WTC11 (cell line): ENCODE measurements around the gene GALNT13. TPM values are rescaled to one million over a fixed set of nuclear protein-coding genes. Genes with fewer than 3 reads are reported as not detected.

Experiments used
- ATAC-seq: fragments of 200-7000 bp; cut with Tn5 transposase; 2 replicates; pipeline ENCODE4 v1.10.0; 2021; ENCODE audit warnings: mild to moderate bottlenecking, moderate library complexity
- CTCF ChIA-PET: fragments of 300-600 bp; sonication (Branson Sonifier 250); formaldehyde crosslinking; loops from one replicate; lab custom pipeline; 2021; ENCODE audit warnings: antibody characterized with exemption; lab: Charles Lee
- POLR2A ChIA-PET: fragments of 350-600 bp; sonication (Branson Sonifier 250); formaldehyde crosslinking; loops from one replicate; lab custom pipeline; 2021; ENCODE audit warnings: antibody characterized with exemption; lab: Charles Lee
- DNase-seq: peaks from one replicate; pipeline ENCODE4 v3.0.0; 2021; ENCODE audit warnings: low spot score
- H3K27ac Mint-ChIP-seq: 2 replicates; pipeline ENCODE4 v1.8.0; 2021; ENCODE audit warnings: mixed read lengths
- H3K27me3 Mint-ChIP-seq: 2 replicates; pipeline ENCODE4 v1.8.0; 2021; ENCODE audit warnings: low read depth, mild to moderate bottlenecking, moderate library complexity, mixed read lengths
- H3K36me3 Mint-ChIP-seq: 2 replicates; pipeline ENCODE4 v1.8.0; 2021; ENCODE audit warnings: mixed read lengths
- H3K4me1 Mint-ChIP-seq: 2 replicates; pipeline ENCODE4 v1.8.0; 2022; ENCODE audit warnings: mixed read lengths
- H3K4me3 Mint-ChIP-seq: 2 replicates; pipeline ENCODE4 v1.8.0; 2021; ENCODE audit warnings: mild to moderate bottlenecking, moderate library complexity, mixed read lengths
- H3K9me3 Mint-ChIP-seq: 2 replicates; pipeline ENCODE4 v1.8.0; 2021; ENCODE audit warnings: mixed read lengths
- ATF3 ChIP-seq: sonication (generic); formaldehyde crosslinking; conservative IDR thresholded peaks from 2 replicates; pipeline ENCODE4 v1.8.1; 2022; ENCODE audit warnings: mild to moderate bottlenecking, missing genetic modification reagents
- CDX4 ChIP-seq: fragments of 250-450 bp; sonication (Bioruptor Pico); IDR thresholded peaks from 2 replicates; pipeline ENCODE4 v1.9.0; 2021; ENCODE audit warnings: moderate library complexity, mild to moderate bottlenecking, inconsistent platforms, borderline replicate concordance
- EMX1 ChIP-seq: fragments of 250-450 bp; sonication (Bioruptor Pico); IDR thresholded peaks from 2 replicates; pipeline ENCODE4 v1.8.0; 2021; ENCODE audit warnings: mild to moderate bottlenecking
- ESRRA ChIP-seq: sonication (generic); formaldehyde crosslinking; IDR thresholded peaks from 2 replicates; pipeline ENCODE4 v1.8.1; 2022; ENCODE audit warnings: mild to moderate bottlenecking, missing genetic modification reagents, borderline replicate concordance
- FOXJ3 ChIP-seq: sonication (generic); formaldehyde crosslinking; IDR thresholded peaks from 2 replicates; pipeline ENCODE4 v1.9.0; 2021; ENCODE audit warnings: missing genetic modification reagents, mild to moderate bottlenecking, borderline replicate concordance
- FOXP4 ChIP-seq: sonication (generic); formaldehyde crosslinking; IDR thresholded peaks from 2 replicates; pipeline ENCODE4 v1.8.0; 2022; ENCODE audit warnings: mild to moderate bottlenecking, missing genetic modification reagents
- MAX ChIP-seq: sonication (generic); formaldehyde crosslinking; IDR thresholded peaks from 2 replicates; pipeline ENCODE4 v1.8.0; 2022; ENCODE audit warnings: mild to moderate bottlenecking, missing genetic modification reagents
- MLX ChIP-seq: sonication (generic); formaldehyde crosslinking; IDR thresholded peaks from 2 replicates; pipeline ENCODE4 v1.8.1; 2023; ENCODE audit warnings: mild to moderate bottlenecking, missing genetic modification reagents, moderate library complexity
- NFE2L1 ChIP-seq: sonication (generic); formaldehyde crosslinking; IDR thresholded peaks from 2 replicates; pipeline ENCODE4 v1.8.1; 2023; ENCODE audit warnings: missing genetic modification reagents
- NR1H2 ChIP-seq: sonication (generic); formaldehyde crosslinking; IDR thresholded peaks from 2 replicates; pipeline ENCODE4 v1.9.0; 2021; ENCODE audit warnings: mild to moderate bottlenecking, moderate library complexity, missing genetic modification reagents
- NR2C2 ChIP-seq: sonication (generic); formaldehyde crosslinking; IDR thresholded peaks from 2 replicates; pipeline ENCODE4 v1.8.0; 2022; ENCODE audit warnings: mild to moderate bottlenecking, missing genetic modification reagents
- NR3C1 ChIP-seq: sonication (generic); formaldehyde crosslinking; conservative IDR thresholded peaks from 2 replicates; pipeline ENCODE4 v1.8.1; 2023; ENCODE audit warnings: low read depth, mild to moderate bottlenecking, missing genetic modification reagents
- OVOL2 ChIP-seq: fragments of 250-450 bp; sonication (Bioruptor Pico); IDR thresholded peaks from 2 replicates; pipeline ENCODE4 v1.9.0; 2021; ENCODE audit warnings: mild to moderate bottlenecking, borderline replicate concordance
- PRRX2 ChIP-seq: fragments of 250-450 bp; sonication (Bioruptor Pico); IDR thresholded peaks from 2 replicates; pipeline ENCODE4 v1.8.0; 2021; ENCODE audit warnings: mild to moderate bottlenecking
- RELA ChIP-seq: sonication (generic); formaldehyde crosslinking; IDR thresholded peaks from 2 replicates; pipeline ENCODE4 v1.8.1; 2022; ENCODE audit warnings: missing genetic modification reagents, mild to moderate bottlenecking, borderline replicate concordance
- SMAD4 ChIP-seq: sonication (generic); formaldehyde crosslinking; IDR thresholded peaks from 2 replicates; pipeline ENCODE4 v1.8.0; 2022; ENCODE audit warnings: mild to moderate bottlenecking, missing genetic modification reagents
- STAT6 ChIP-seq: sonication (generic); formaldehyde crosslinking; conservative IDR thresholded peaks from 2 replicates; pipeline ENCODE4 v1.8.1; 2023; ENCODE audit warnings: mild to moderate bottlenecking, low read depth, missing genetic modification reagents, moderate library complexity
- ZNF219 ChIP-seq: sonication (generic); formaldehyde crosslinking; IDR thresholded peaks from 2 replicates; pipeline ENCODE4 v1.8.0; 2023; ENCODE audit warnings: missing genetic modification reagents, mild to moderate bottlenecking, borderline replicate concordance
- ZNF416 ChIP-seq: fragments of 250-450 bp; sonication (Bioruptor Pico); IDR thresholded peaks from 2 replicates; pipeline ENCODE4 v1.9.0; 2021; ENCODE audit warnings: mild to moderate bottlenecking, inconsistent platforms
- ZNF423 ChIP-seq: fragments of 250-450 bp; sonication (Bioruptor Pico); IDR thresholded peaks from 2 replicates; pipeline ENCODE4 v2.1.2; 2022; ENCODE audit warnings: mild to moderate bottlenecking, moderate library complexity
- total RNA-seq: library from RNA; stranded (reverse); gene quantifications from 3 replicates; pipeline ENCODE4 v1.2.3, GENCODE V29; 2021
- TF ChIP-seq, protein P1 (sequence below): sonication (generic); formaldehyde crosslinking; IDR thresholded peaks from 2 replicates; pipeline ENCODE4 v1.8.1; 2022; ENCODE audit warnings: low read depth, mild to moderate bottlenecking, moderate library complexity, missing genetic modification reagents, borderline replicate concordance
- TF ChIP-seq, protein P2 (sequence below): sonication (generic); formaldehyde crosslinking; IDR thresholded peaks from 2 replicates; pipeline ENCODE4 v1.8.1; 2022; ENCODE audit warnings: mild to moderate bottlenecking, missing genetic modification reagents, moderate library complexity, borderline replicate concordance
- TF ChIP-seq, protein P3 (sequence below): fragments of 250-450 bp; sonication (Bioruptor Pico); IDR thresholded peaks from 2 replicates; pipeline ENCODE4 v1.9.0; 2021; ENCODE audit warnings: mild to moderate bottlenecking
- TF ChIP-seq, protein P4 (sequence below): sonication (generic); formaldehyde crosslinking; IDR thresholded peaks from 2 replicates; pipeline ENCODE4 v1.8.0; 2022; ENCODE audit warnings: mild to moderate bottlenecking, missing genetic modification reagents
- TF ChIP-seq, protein P5 (sequence below): sonication (generic); formaldehyde crosslinking; IDR thresholded peaks from 2 replicates; pipeline ENCODE4 v1.8.0; 2023; ENCODE audit warnings: missing genetic modification reagents

The GALNT13 gene
- total RNA-seq, 1 experiment from 2014 or later: 9.9 TPM

DNA sequence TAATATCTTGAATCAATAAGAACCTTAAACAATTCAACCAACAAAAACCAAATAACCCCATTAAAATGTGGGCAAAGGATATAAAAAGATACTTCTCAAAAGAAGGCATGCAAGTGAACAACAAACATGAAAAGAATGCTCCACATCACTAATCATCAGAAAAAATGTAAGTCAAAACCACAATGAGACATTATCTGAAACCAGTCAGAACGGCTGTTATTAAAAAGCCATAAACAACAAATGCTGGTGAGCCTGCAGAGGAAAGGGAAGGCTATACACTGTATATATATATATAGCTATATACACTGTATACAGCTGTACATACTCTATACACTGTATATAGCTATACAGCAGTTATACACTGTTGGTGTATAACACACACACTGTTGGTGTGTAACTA, 47.8 kb upstream of the GALNT13 start:
- H3K36me3 Mint-ChIP-seq: peaks cover 16% of the 10 kb centered on the region
- no peaks in the 10 kb centered on the region for H3K4me1 Mint-ChIP-seq
- no peak for DNase-seq
- ChIA-PET CTCF (no interaction called here), POLR2A (no interaction called here)
- ATAC-seq: no peak
- no peaks in the 10 kb centered on the region for H3K27me3 Mint-ChIP-seq
- no peak overlapping the region for H3K4me3 Mint-ChIP-seq
- peaks cover 23% of the 10 kb centered on the region for H3K9me3 Mint-ChIP-seq
- TF ChIP-seq OVOL2 (no peak), MLX (CRISPR knock-in tag) (no peak), EMX1 (no peak), FOXJ3 (CRISPR knock-in tag) (no peak), ZNF416 (no peak), PRRX2 (no peak), NR2C2 (CRISPR knock-in tag) (no peak), CDX4 (no peak), NR1H2 (CRISPR knock-in tag) (no peak), FOXP4 (CRISPR knock-in tag) (no peak), ATF3 (CRISPR knock-in tag) (no peak), RELA (no peak), ESRRA (CRISPR knock-in tag) (no peak), SMAD4 (no peak)
- TF ChIP-seq, protein P1, sequence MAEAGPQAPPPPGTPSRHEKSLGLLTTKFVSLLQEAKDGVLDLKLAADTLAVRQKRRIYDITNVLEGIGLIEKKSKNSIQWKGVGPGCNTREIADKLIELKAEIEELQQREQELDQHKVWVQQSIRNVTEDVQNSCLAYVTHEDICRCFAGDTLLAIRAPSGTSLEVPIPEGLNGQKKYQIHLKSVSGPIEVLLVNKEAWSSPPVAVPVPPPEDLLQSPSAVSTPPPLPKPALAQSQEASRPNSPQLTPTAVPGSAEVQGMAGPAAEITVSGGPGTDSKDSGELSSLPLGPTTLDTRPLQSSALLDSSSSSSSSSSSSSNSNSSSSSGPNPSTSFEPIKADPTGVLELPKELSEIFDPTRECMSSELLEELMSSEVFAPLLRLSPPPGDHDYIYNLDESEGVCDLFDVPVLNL (CRISPR knock-in tag): no peak
- TF ChIP-seq, protein P2, sequence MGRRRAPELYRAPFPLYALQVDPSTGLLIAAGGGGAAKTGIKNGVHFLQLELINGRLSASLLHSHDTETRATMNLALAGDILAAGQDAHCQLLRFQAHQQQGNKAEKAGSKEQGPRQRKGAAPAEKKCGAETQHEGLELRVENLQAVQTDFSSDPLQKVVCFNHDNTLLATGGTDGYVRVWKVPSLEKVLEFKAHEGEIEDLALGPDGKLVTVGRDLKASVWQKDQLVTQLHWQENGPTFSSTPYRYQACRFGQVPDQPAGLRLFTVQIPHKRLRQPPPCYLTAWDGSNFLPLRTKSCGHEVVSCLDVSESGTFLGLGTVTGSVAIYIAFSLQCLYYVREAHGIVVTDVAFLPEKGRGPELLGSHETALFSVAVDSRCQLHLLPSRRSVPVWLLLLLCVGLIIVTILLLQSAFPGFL (CRISPR knock-in tag): no peak
- TF ChIP-seq, protein P3, sequence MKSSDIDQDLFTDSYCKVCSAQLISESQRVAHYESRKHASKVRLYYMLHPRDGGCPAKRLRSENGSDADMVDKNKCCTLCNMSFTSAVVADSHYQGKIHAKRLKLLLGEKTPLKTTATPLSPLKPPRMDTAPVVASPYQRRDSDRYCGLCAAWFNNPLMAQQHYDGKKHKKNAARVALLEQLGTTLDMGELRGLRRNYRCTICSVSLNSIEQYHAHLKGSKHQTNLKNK (CRISPR knock-in tag): no peak
- TF ChIP-seq, protein P4, sequence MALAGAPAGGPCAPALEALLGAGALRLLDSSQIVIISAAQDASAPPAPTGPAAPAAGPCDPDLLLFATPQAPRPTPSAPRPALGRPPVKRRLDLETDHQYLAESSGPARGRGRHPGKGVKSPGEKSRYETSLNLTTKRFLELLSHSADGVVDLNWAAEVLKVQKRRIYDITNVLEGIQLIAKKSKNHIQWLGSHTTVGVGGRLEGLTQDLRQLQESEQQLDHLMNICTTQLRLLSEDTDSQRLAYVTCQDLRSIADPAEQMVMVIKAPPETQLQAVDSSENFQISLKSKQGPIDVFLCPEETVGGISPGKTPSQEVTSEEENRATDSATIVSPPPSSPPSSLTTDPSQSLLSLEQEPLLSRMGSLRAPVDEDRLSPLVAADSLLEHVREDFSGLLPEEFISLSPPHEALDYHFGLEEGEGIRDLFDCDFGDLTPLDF (CRISPR knock-in tag): no peak
- TF ChIP-seq, all 79 proteins: peak for 0
- H3K27ac Mint-ChIP-seq: no peak overlapping the region

- ATAC-seq (no peak), DNase-seq (no peak)
- Mint-ChIP-seq H3K9me3 (peaks cover 33% of the 10 kb centered on the region), H3K4me1 (no peaks in the 10 kb centered on the region), H3K36me3 (peaks cover 25% of the 10 kb centered on the region), H3K4me3 (no peak overlapping the region), H3K27ac (no peak overlapping the region), H3K27me3 (no peaks in the 10 kb centered on the region)
- ChIA-PET CTCF (no interaction called here), POLR2A (no interaction called here)
- TF ChIP-seq NR3C1 (no peak), ZNF423 (no peak), NFE2L1 (CRISPR knock-in tag) (no peak), STAT6 (CRISPR knock-in tag) (no peak), MLX (CRISPR knock-in tag) (no peak), ZNF219 (CRISPR knock-in tag) (no peak), MAX (CRISPR knock-in tag) (no peak)
- TF ChIP-seq, protein P5, sequence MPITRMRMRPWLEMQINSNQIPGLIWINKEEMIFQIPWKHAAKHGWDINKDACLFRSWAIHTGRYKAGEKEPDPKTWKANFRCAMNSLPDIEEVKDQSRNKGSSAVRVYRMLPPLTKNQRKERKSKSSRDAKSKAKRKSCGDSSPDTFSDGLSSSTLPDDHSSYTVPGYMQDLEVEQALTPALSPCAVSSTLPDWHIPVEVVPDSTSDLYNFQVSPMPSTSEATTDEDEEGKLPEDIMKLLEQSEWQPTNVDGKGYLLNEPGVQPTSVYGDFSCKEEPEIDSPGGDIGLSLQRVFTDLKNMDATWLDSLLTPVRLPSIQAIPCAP (CRISPR knock-in tag): no peak
Observed at GRCh38 chr2:153828335-153828734, 43.4 kb upstream of the GALNT13 start.
